AG20443 (cell line): ENCODE data around the gene NUP205.
A peak's percentile ranks its signal among the peaks of the same experiment; 100 is the strongest.

Experiments
- DNase-seq: peaks from one replicate; pipeline ENCODE4 v3.0.0; 2012; ENCODE audit warnings: low spot score, mixed read lengths

Gene NUP205

GRCh38 chr7:135550196-135550595, 7.5 kb upstream of the NUP205 start:
- DNase-seq, result no peak

GRCh38 chr7:135552148-135552547, 5.6 kb upstream of the NUP205 start:
- DNase-seq, result no peak

- DNase-seq, result no peak
These were observed 4.4 kb upstream of the NUP205 start for GRCh38 chr7:135553346-135553745.

- peak; percentile 78 for DNase-seq
These were observed 635 bp downstream of the NUP205 start for GRCh38 chr7:135558337-135558767.

GRCh38 chr7:135558881-135559280, 1.2 kb downstream of the NUP205 start:
- DNase-seq, result no peak

- DNase-seq, result no peak
These were observed 2.9 kb downstream of the NUP205 start for GRCh38 chr7:135560631-135561030.

GRCh38 chr7:135562720-135563119, 5.0 kb downstream of the NUP205 start:
- DNase-seq, result no peak

GRCh38 chr7:135571834-135572233, 14.1 kb downstream of the NUP205 start:
- no peak for DNase-seq

GRCh38 chr7:135573541-135573940, 15.8 kb downstream of the NUP205 start:
- no peak for DNase-seq

- DNase-seq, result no peak
These were observed 17.6 kb downstream of the NUP205 start for GRCh38 chr7:135575296-135575695.

GRCh38 chr7:135578569-135578968, 20.9 kb downstream of the NUP205 start:
- no peak for DNase-seq

- DNase-seq, result no peak
These were observed 26.9 kb downstream of the NUP205 start for GRCh38 chr7:135584362-135585353.

- DNase-seq, result peak; percentile 11
These were observed 39.6 kb downstream of the NUP205 start for GRCh38 chr7:135597181-135597925.

- peak; percentile 12 for DNase-seq
These were observed 40.2 kb downstream of the NUP205 start for GRCh38 chr7:135597926-135598305.

- DNase-seq, result no peak
These were observed 41.8 kb downstream of the NUP205 start for GRCh38 chr7:135599471-135599870.

- no peak for DNase-seq
These were observed 42.5 kb downstream of the NUP205 start for GRCh38 chr7:135600226-135600625.

GRCh38 chr7:135601182-135601581, 43.5 kb downstream of the NUP205 start:
- DNase-seq, result no peak

- peak; percentile 11 for DNase-seq
These were observed 44.6 kb downstream of the NUP205 start for GRCh38 chr7:135602304-135602703.

GRCh38 chr7:135616136-135616535, 58.4 kb downstream of the NUP205 start:
- no peak for DNase-seq

GRCh38 chr7:135617781-135618180, 60.1 kb downstream of the NUP205 start:
- no peak for DNase-seq

GRCh38 chr7:135618510-135618909, 60.8 kb downstream of the NUP205 start:
- DNase-seq, result no peak

- DNase-seq, result no peak
These were observed 62.7 kb downstream of the NUP205 start for GRCh38 chr7:135620447-135620846.
